Measurements from ENCODE around the gene LTF. TPM values are rescaled to one million over a fixed set of nuclear protein-coding genes. Genes with fewer than 3 reads are reported as not detected.

LTF gene
- total and polyA plus RNA-seq, 10 of the 15 experiments (the other 5 are each of a cell fraction or from before 2014, with no cell fraction given): 0.03 to 0.31 TPM; not detected in 8

- no peak for ATAC-seq
- ChIA-PET CTCF (interaction anchor here (0.7 to 2.2 kb wide), 3 partner anchors 30 to 81 kb away, joined by 3 to 8 read pairs (median 7); partner anchors contain the start of gene CCR5), SMC1A (ENCODE audit: uncharacterized antibody, unreplicated experiment) (interaction anchor here (0.6 to 2.1 kb wide), 6 partner anchors 21 to 321 kb away, joined by 3 to 6 read pairs (median 4); no protein-coding TSS in a partner anchor), RAD21 (ENCODE audit: unreplicated experiment) (interaction anchor here (0.8 kb wide), 1 partner anchor 30 kb away, joined by 3 read pairs; no protein-coding TSS in a partner anchor), POLR2A (no interaction called here)
- TF ChIP-seq E2F8 (IDR thresholded peaks at IDR 0.05; ENCODE audit: low read depth, partially characterized antibody): no peak
- no peak for TF ChIP-seq ATF7 (IDR thresholded peaks at IDR 0.05; ENCODE audit: low read depth)
- TF ChIP-seq DPF2 (IDR thresholded peaks at IDR 0.05): no peak
- TF ChIP-seq SMAD1 (IDR thresholded peaks at IDR 0.05; ENCODE audit: low read depth, partially characterized antibody): no peak
- no peak for TF ChIP-seq BCLAF1 (IDR thresholded peaks at IDR 0.05)
- no peak for TF ChIP-seq RELB (IDR thresholded peaks at IDR 0.05; ENCODE audit: low read depth)
- no peak for TF ChIP-seq POLR2A (IDR thresholded peaks at IDR 0.05; ENCODE audit: low read depth, low read length)
- TF ChIP-seq ZNF207 (IDR thresholded peaks at IDR 0.05; ENCODE audit: borderline replicate concordance): no peak
- no peak for TF ChIP-seq ETV6 (conservative IDR thresholded peaks at IDR 0.05 in 1 of 2, IDR thresholded peaks at IDR 0.05 in 1 of 2; ENCODE audit: borderline replicate concordance in 1 of 2, low read depth in 1 of 2)
- TF ChIP-seq MTA3 (IDR thresholded peaks at IDR 0.05; ENCODE audit: borderline replicate concordance, low read length): no peak
- no peak for TF ChIP-seq MYB (IDR thresholded peaks at IDR 0.05; ENCODE audit: borderline replicate concordance, low read depth, low read length)
- Histone ChIP-seq H3K79me2 (ENCODE audit: control insufficient read depth, insufficient read depth, low read length) (no peaks in the 10 kb centered on the region), H3K4me2 (ENCODE audit: control insufficient read depth, insufficient read depth) (peak overlapping the region; percentile 17), H3K27ac (ENCODE audit: control insufficient read depth, insufficient read depth) (no peak overlapping the region), H4K20me1 (ENCODE audit: control insufficient read depth, insufficient read depth) (no peaks in the 10 kb centered on the region), H3K4me1 (ENCODE audit: control insufficient read depth, insufficient read depth, low read length) (peaks cover 11% of the 10 kb centered on the region), H3K36me3 (ENCODE audit: control insufficient read depth in 2 of 2, insufficient read depth in 2 of 2, low read length in 1 of 2) (no peaks in the 10 kb centered on the region), H3K27me3 (replicated peaks in 1 of 2; ENCODE audit: control insufficient read depth in 2 of 2, insufficient read depth in 2 of 2, low read length in 1 of 2) (no peaks in the 10 kb centered on the region), H3K9ac (ENCODE audit: control insufficient read depth, insufficient read depth, low read length) (no peak overlapping the region), H2AFZ (ENCODE audit: control insufficient read depth, low read depth, low read length) (no peak overlapping the region; the same call in 1 of the 2 replicates), H3K9me3 (replicated peaks; ENCODE audit: control insufficient read depth, insufficient read depth, low read length) (no peaks in the 10 kb centered on the region; the same call in 2 of the 3 replicates), H3K4me3 (no peak overlapping the region)
- DNase-seq (ENCODE audit: low read depth, low spot score): no peak
- WGBS (ENCODE audit: insufficient coverage, insufficient replicate concordance, low lambda C conversion rate, missing lambda C conversion rate): 74% methylated on average over 7 of the region's 7 CpGs
- no peak for FAIRE-seq
- intact Hi-C loops (cut with micrococcal nuclease; ENCODE audit: unreplicated experiment): no loop called here
- in situ Hi-C loops (cut with MboI): no loop called here
- no TSS peak for BruUV-seq (replicated peaks)
Measured at GRCh38 chr3:46407970-46408369, 56.7 kb downstream of the LTF start.

Measured in GM12878 (cell line).